K562 (cell line): ENCODE results near the gene SLC38A10. TPM values are rescaled to one million over a fixed set of nuclear protein-coding genes. Genes with fewer than 3 reads are reported as not detected.
A peak's percentile ranks its signal among the peaks of the same experiment; 100 is the strongest.

ENCODE experiments used
- ATAC-seq: fragments of 200-7000 bp; cut with Tn5 transposase; 3 replicates; pipeline ENCODE4 v1.9.1; 2020; ENCODE audit warnings: moderate library complexity
- BruUV-seq: library from RNA; stranded (reverse); fragments of 400-500 nt; replicated peaks from 2 replicates; lab custom pipeline; 2021; lab: Mats Ljungman, UMichigan
- CTCF ChIA-PET: fragments of 300-600 bp; formaldehyde crosslinking; extraction: SDS; loops from one replicate; lab custom pipeline; 2021; ENCODE audit warnings: low intra/inter-chr PET ratio; lab: Yijun Ruan, JAX
- POLR2A ChIA-PET: fragments of 300-600, 350-650 bp; sonication (Branson Sonifier 250); formaldehyde crosslinking; extraction: SDS; loops from one replicate; lab custom pipeline; 2021; ENCODE audit warnings: antibody characterized with exemption, inconsistent platforms; lab: Yijun Ruan, JAX
- DNase-seq, 4 experiments: peaks; one replicate each; pipeline versions ENCODE4 v3.0.0 to v3.0.0-alpha.2; 2011 to 2018; ENCODE audit warnings: low spot score in 3 of 4, mixed read lengths in 3 of 4; ENCODE audit errors: extremely low read depth in 1 of 4
- FAIRE-seq: peaks from 2 replicates; lab custom pipeline; 2011; peaks lifted over from hg19 to GRCh38; lab: Jason Lieb, UNC
- H2AFZ ChIP-seq: 2 replicates; pipeline ENCODE4 v1.6.0; 2011; ENCODE audit warnings: low read depth, low read length, control low read depth, inconsistent platforms
- H3K27ac ChIP-seq: fragments of 200-600 bp; 3 replicates; pipeline ENCODE4 v1.8.0; 2011; ENCODE audit warnings: low read depth, mild to moderate bottlenecking, control low read depth, inconsistent platforms, low read length, moderate library complexity, mixed read lengths; ENCODE audit errors: extremely low read depth
- H3K27me3 ChIP-seq, 2 experiments: fragments of 300-600 bp in 1 of 2; 2 replicates in 1 of 2; 3 replicates in 1 of 2; pipeline versions ENCODE4 v1.6.0 to v1.8.0; 2011; ENCODE audit warnings: inconsistent platforms in 2 of 2, low read length in 2 of 2, mild to moderate bottlenecking in 1 of 2, mixed read lengths in 1 of 2, moderate library complexity in 1 of 2; ENCODE audit not compliant: control insufficient read depth in 2 of 2, insufficient read depth in 2 of 2
- H3K36me3 ChIP-seq: fragments of 300-600 bp; 3 replicates; pipeline ENCODE4 v1.8.0; 2011; ENCODE audit warnings: mild to moderate bottlenecking, low read length, inconsistent platforms; ENCODE audit not compliant: control insufficient read depth, insufficient read depth
- H3K4me1 ChIP-seq, 2 experiments: fragments of 200-600 bp in 1 of 2; replicated peaks in 1 of 2; 2 replicates in 1 of 2; 3 replicates in 1 of 2; pipeline versions ENCODE4 v1.5.1 to v1.8.0; 2011; ENCODE audit warnings: inconsistent platforms in 2 of 2, low read length in 2 of 2, mild to moderate bottlenecking in 1 of 2, mixed read lengths in 1 of 2, moderate library complexity in 1 of 2; ENCODE audit not compliant: control insufficient read depth in 2 of 2, insufficient read depth in 2 of 2
- H3K4me2 ChIP-seq: 2 replicates; pipeline ENCODE4 v1.6.1; 2011; ENCODE audit warnings: low read length, control low read depth, inconsistent platforms, mixed read lengths; ENCODE audit not compliant: insufficient read depth
- H3K4me3 ChIP-seq: fragments of 200-600 bp; sonication (generic), shearing (Covaris generic); 2 replicates; pipeline ENCODE4 v1.5.1; 2016; ENCODE audit warnings: control low read depth, inconsistent platforms
- H3K79me2 ChIP-seq: fragments of 200-600 bp; 3 replicates; pipeline ENCODE4 v1.8.0; 2011; ENCODE audit warnings: low read length, inconsistent platforms; ENCODE audit not compliant: control insufficient read depth, insufficient read depth
- H3K9ac ChIP-seq, 2 experiments: 2 replicates each; pipeline versions ENCODE4 v1.6.0 to v1.6.1; 2011; ENCODE audit warnings: low read depth in 2 of 2, low read length in 2 of 2, control low read depth in 1 of 2, inconsistent platforms in 1 of 2, mild to moderate bottlenecking in 1 of 2, mixed read lengths in 1 of 2; ENCODE audit not compliant: insufficient read depth in 1 of 2
- H3K9me1 ChIP-seq: one replicate; pipeline ENCODE4 v1.6.0; 2011; ENCODE audit warnings: inconsistent platforms, mild to moderate bottlenecking, low read length, moderate library complexity; ENCODE audit not compliant: control insufficient read depth, insufficient read depth
- H3K9me3 ChIP-seq: replicated peaks from 2 replicates; pipeline ENCODE4 v1.5.1; 2011; ENCODE audit warnings: low read depth, low read length, inconsistent platforms; ENCODE audit not compliant: control insufficient read depth, insufficient read depth
- H4K20me1 ChIP-seq: replicated peaks from 2 replicates; pipeline ENCODE4 v1.6.1; 2011; ENCODE audit warnings: low read length, inconsistent platforms, mixed read lengths; ENCODE audit not compliant: control insufficient read depth, insufficient read depth
- GTF2E2 ChIP-seq: fragments of 200-800 bp; sonication (Bioruptor generic); IDR thresholded peaks from 2 replicates; pipeline ENCODE4 v1.6.1; 2016; ENCODE audit warnings: missing genetic modification characterization, missing compliant biosample characterization
- RBFOX2 ChIP-seq: fragments of 200-400 bp; formaldehyde crosslinking; IDR thresholded peaks from 2 replicates; pipeline ENCODE4 v1.6.1; 2017; ENCODE audit warnings: low read depth, mild to moderate bottlenecking, low read length, moderate library complexity
- ZC3H4 ChIP-seq: sonication (generic); formaldehyde crosslinking; IDR thresholded peaks from 2 replicates; pipeline ENCODE4 v1.9.0; 2021; ENCODE audit warnings: missing genetic modification reagents, borderline replicate concordance
- WGBS: fragments of 100-300 bp; shearing (Covaris generic); methylation state at CpG from one replicate; pipeline ENCODE4 v1.1.6; 2016; ENCODE audit warnings: low coverage, mixed read lengths; ENCODE audit not compliant: insufficient coverage; ENCODE audit errors: missing lambda C conversion rate; 5-methylcytosine and 5-hydroxymethylcytosine counted together
- in situ Hi-C: fragments of 300-500 bp; cut with MboI; formaldehyde crosslinking; loops from 4 replicates; pipeline ENCODE4 v1.15.0; 2018; ENCODE audit warnings: inconsistent platforms, mixed read lengths
- intact Hi-C: fragments of 100-400 bp; cut with micrococcal nuclease; formaldehyde crosslinking; loops from 2 replicates; pipeline ENCODE4 v1.14.2; 2022
- polyA plus RNA-seq, 8 experiments: library from polyadenylated mRNA; depleted of rRNA in 4 of 8; stranded (reverse) in 5 of 8; unstranded in 3 of 8; fragments of >200 nt; fragmentation: Nextera tagmentation in 2 of 8; fragmentation: Illumina TruSeq in 1 of 8; extraction: Ambion mirVana in 2 of 8; extraction: Trizol in 1 of 8; gene quantifications; 2 replicates each; pipeline versions ENCODE4 v1.2.1 to v1.2.3, GENCODE V29; 2011 to 2014; ENCODE audit warnings: inconsistent platforms in 1 of 8, missing spikeins in 1 of 8
- total RNA-seq, 7 experiments: library from RNA; depleted of rRNA in 6 of 7; stranded (reverse); fragments of >200 nt in 6 of 7; fragmentation: Illumina TruSeq in 2 of 7; extraction: Trizol in 2 of 7; gene quantifications; 2 replicates each; pipeline versions ENCODE4 v1.2.1 to v1.2.3, GENCODE V29; 2011 to 2021; ENCODE audit warnings: low replicate concordance in 1 of 7

The SLC38A10 gene
- total and polyA plus RNA-seq, 9 of the 15 experiments (the other 6 are each of a cell fraction or from before 2014, with no cell fraction given): 0.45 to 54.2 (median 13.8) TPM

DNA sequence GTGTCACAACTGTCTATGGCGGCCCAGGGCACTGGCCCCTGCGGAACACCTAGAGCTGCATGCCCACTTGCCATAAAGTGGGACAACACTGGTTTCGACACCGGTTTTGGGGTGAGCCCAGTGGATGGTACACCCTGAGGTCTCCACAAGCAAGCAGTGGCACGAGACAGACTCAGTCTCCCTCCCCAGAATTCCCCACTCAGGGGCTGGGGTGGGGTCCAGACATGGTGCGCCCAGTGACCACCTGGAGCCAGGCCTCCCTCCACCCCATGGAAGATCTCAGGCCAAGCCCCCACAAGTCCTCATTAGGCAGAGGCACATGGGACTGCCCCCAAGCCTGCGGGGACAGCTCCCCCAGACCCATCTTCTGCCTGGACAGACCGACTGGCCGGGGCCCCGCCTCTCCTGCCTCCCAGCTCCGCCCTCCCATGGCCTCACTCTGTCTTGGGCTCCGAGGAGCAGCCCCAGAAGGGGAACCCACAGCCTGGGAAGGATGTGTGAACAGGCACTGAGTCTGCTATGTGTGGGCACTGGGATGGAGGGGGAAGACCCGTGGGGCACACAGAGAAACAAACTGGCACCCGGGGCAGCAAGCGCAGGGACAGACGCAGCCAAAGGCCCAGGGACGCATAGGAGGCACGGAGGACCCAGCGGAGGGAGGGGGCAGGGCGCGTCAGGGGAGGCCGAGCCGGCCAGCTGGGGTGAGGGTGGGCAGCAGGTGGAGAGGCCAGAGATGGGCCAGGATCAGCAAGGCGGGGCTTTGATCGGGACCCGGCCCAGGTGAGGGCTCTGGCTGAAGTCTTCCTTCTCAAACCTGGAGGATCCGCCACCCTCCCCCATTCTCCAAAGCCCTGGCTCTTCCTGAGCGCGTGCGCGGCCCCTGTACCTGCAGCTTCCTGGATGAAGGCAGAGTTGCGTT, 59.0 kb downstream of the SLC38A10 start:
- no peak for FAIRE-seq
- no peak overlapping the region for H3K4me2 ChIP-seq
- no peak overlapping the region for H2AFZ ChIP-seq
- DNase-seq: no peak
- H3K4me1 ChIP-seq: peaks cover 29 to 93% of the 10 kb centered on the region in 2 experiments
- in situ Hi-C loops: loop anchor here (25.0 kb wide), 1 partner anchor 99 kb away; no protein-coding TSS in a partner anchor
- H3K36me3 ChIP-seq: peaks cover 17% of the 10 kb centered on the region; the same call in 1 of the 3 replicates
- no peaks in the 10 kb centered on the region for H3K9me3 ChIP-seq
- ATAC-seq: no peak
- peaks cover 9% of the 10 kb centered on the region for H3K9me1 ChIP-seq
- TF ChIP-seq GTF2E2 (tag) (no peak), RBFOX2 (0 out of 2 replicates have a peak, but pooled peaks have one; percentile 26), ZC3H4 (CRISPR knock-in tag) (0 out of 2 replicates have a peak, but pooled peaks have one; percentile 57)
- TF ChIP-seq, all 486 proteins: peak for 2
- H3K9ac ChIP-seq: peak overlapping the region in 1 of 2 experiments; percentile 66; a peak in 2 of 4 replicates
- H3K27ac ChIP-seq: no peak overlapping the region
- intact Hi-C loops: loop anchor here (10.0 kb wide), 1 partner anchor 221 kb away; no protein-coding TSS in a partner anchor
- no TSS peak for BruUV-seq
- H4K20me1 ChIP-seq: peaks cover 32% of the 10 kb centered on the region
- H3K79me2 ChIP-seq: peaks cover 29% of the 10 kb centered on the region
- no peak overlapping the region for H3K4me3 ChIP-seq
- 82% methylated on average over 25 of the region's 32 CpGs for WGBS
- CTCF ChIA-PET: no interaction called here
- POLR2A ChIA-PET: interaction anchor here (0.6 kb wide), 1 partner anchor 264 kb away, joined by 3 read pairs; no protein-coding TSS in a partner anchor
- H3K27me3 ChIP-seq: no peaks in the 10 kb centered on the region
